Astrocyte of the cerebellum (primary cell): ENCODE results near the gene LRCH1.

Source experiments
- DNase-seq: peaks from one replicate; pipeline ENCODE4 v3.0.0-alpha.2; 2011; ENCODE audit warnings: low read depth
- H3K4me3 ChIP-seq: 2 replicates; pipeline ENCODE4 v1.5.1; 2011; ENCODE audit warnings: mild to moderate bottlenecking, low read depth, low read length, moderate library complexity
- in situ Hi-C: cut with HindIII; loops from 2 replicates; pipeline ENCODE4 v1.10.0; 2017; ENCODE audit warnings: low sequenced_read_pairs
- TF ChIP-seq, protein P1 (sequence below): IDR thresholded peaks from 2 replicates; pipeline ENCODE4 v1.5.1; 2012; ENCODE audit warnings: low read length, low read depth, moderate library complexity, mild to moderate bottlenecking; ENCODE audit errors: missing control alignments

The LRCH1 gene

DNA sequence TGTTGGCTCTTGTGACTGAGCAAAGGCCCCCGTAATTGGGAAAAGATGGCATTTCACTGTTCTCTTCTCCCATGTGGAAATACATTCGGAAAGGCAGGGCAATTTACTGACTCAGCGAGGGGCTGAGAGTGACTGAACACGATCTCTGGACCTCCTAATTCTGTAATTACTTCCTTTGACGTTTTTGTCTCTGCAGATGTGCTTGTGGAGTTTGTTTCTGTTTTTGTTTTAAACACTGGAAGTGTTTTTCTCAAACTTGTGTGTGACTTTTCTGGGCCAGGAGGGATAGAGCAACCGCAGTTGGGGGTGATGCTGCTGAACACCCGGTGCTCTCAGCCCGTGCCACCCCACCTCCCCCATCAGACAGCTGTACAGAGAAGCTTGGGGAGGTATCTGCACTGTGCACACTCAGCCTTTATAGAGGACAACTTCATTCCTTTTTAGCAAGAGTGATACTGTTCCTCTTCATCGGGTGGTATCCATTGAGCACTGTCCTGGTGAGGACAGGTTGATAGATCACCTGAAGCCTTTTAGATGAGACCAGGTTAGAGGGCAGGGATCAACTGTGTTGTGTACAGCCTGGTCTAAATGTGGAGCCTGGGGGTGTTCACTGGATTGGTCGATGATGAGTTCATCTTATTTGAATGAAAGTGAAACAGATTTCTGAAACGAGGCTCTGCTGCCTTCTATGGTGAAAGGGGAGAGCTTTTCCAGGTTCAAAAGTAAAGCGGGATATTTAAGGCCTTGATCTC is 126.6 kb downstream of the LRCH1 start:
- in situ Hi-C loops, result no loop called here
- H3K4me3 ChIP-seq, result no peak overlapping the region
- TF ChIP-seq, protein P1, sequence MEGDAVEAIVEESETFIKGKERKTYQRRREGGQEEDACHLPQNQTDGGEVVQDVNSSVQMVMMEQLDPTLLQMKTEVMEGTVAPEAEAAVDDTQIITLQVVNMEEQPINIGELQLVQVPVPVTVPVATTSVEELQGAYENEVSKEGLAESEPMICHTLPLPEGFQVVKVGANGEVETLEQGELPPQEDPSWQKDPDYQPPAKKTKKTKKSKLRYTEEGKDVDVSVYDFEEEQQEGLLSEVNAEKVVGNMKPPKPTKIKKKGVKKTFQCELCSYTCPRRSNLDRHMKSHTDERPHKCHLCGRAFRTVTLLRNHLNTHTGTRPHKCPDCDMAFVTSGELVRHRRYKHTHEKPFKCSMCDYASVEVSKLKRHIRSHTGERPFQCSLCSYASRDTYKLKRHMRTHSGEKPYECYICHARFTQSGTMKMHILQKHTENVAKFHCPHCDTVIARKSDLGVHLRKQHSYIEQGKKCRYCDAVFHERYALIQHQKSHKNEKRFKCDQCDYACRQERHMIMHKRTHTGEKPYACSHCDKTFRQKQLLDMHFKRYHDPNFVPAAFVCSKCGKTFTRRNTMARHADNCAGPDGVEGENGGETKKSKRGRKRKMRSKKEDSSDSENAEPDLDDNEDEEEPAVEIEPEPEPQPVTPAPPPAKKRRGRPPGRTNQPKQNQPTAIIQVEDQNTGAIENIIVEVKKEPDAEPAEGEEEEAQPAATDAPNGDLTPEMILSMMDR, result no peak
- no peak for DNase-seq

DNA sequence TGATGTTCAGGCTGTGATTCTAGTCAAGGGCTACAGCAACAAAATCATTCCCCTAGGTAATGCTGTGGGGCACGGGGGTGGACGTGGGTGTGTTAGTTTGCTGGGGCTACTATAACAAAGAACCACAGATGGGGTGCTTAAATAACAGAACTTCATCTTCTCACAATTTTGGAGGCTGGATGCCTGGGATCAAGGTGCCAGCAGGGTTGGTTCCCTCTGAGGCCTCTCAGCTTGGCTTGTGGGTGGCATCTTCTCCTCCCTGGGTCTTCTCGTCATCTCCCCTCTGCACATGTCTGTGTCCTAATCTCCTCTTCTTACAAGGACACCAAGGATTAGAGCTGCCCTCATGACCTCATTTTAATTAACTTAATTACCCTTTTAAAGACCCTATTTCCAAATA is 129.0 kb downstream of the LRCH1 start:
- in situ Hi-C loops, result no loop called here
- no peak overlapping the region for H3K4me3 ChIP-seq
- TF ChIP-seq, protein P1, result no peak
- no peak for DNase-seq

DNA sequence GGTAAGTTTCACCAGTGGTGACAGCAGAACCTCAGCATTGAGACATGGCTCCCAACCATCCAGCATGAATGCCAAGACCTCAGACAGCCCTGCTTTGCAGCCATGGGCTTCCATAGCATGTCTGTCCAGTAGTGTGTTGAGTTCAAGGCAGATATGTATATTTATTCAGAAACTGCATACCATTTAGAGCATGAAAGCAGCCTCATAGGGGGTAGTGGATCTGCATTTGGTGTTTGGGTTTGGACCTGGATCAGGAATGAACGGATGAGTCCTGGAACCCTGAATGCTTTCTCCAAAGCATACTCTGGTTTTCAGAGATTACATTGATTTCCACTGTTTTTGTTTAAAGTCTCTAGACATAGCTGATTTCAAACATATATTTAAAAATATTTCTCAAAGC is 129.7 kb downstream of the LRCH1 start:
- TF ChIP-seq, protein P1, result no peak
- no peak for DNase-seq
- H3K4me3 ChIP-seq, result no peak overlapping the region
- in situ Hi-C loops, result no loop called here

DNA sequence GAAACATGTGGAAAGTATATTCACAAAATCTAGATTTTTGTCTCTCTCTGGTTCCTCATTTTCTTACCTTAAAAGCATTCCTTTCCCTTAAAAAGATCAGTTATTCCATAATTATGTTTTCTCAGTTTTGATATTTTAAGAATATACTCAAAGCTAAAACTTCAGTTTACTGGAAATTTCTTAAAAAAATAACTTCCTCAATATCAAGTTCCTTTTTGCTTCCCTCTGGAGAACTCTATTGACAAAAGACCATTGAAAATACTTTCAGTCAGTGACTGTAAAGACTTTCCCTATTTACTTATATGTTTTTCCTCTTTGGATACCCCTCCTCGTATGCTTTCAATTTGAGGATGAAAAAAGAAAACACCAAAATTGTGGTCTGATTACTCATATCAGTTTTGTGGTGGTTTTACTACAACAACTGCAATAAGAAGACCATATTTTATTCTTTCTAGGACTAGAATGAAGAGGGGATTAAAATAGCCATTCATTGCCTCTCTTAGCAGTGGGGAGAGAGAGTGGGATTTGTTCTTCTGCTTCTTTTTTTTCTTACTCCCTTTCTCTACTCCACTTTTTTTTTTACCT is 130.8 kb downstream of the LRCH1 start:
- DNase-seq, result peak; percentile 33
- TF ChIP-seq, protein P1, result no peak
- in situ Hi-C loops, result no loop called here
- no peak overlapping the region for H3K4me3 ChIP-seq

DNA sequence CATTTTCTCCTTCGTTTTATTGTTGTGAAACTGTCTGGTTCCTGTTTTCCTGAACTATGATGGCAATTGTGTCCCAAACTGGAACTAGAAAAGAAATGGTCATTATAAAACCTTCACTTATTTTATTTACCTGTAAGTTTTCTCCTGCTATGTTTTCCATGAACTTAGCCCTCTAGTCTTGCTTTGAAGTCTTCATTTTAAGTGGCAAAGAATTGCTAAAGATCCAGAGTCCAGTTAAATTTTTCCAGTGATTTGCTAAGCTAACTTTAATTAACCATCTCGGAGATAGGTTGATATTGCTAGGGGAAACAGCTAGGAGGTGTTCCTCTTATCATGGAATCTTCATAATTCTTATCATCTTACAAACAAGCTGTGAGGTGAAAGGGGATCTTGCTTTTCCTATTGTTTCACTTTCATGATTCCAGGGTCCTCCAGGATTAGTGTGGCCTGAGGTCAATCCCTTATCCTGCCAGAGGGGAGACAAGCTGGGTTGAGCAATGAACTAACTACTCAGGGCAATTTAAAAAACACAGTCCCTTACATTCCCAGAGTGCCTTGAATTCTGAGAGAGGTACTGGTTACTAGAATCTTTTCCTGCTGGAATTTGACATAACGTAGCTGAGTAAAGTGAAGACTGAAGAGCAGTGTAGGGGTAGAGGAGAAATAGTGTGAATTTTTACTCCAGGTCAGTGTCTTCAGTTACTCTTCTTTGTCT is 131.5 kb downstream of the LRCH1 start:
- TF ChIP-seq, protein P1, result no peak
- in situ Hi-C loops, result no loop called here
- no peak for DNase-seq
- no peak overlapping the region for H3K4me3 ChIP-seq

DNA sequence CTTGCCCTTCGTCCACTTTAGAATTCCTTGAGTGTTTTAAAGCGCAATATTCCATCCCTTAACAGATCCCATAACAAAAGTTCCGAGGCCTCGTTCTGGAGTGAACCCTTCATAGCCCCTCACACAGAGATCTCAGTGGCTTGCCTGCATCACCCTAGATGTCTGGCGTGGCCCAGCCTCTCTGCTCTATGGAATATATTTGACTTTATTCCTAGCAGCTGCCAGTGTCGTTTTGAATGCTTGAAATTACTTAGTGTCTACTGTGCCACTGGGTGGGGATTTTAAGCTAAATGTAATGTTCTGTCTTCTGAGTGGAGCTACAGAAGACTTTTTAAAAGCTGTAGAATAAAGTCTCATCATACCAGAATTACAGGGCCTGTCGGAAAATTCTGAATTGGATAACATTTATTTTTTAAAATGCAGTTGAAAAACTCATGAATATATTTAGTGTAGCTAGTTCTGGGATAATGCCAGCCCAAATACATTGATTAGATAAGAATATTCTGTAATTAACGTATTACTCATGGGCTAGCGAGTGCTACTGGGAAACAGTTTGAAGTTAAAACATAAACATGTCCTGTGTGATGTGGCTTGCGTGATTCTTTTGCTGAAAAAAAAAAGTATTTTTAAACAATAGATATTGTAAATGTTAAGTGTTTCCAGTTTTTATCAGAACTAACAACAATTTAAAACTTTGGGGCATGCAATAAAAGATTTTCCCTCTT is 132.2 kb downstream of the LRCH1 start:
- H3K4me3 ChIP-seq, result no peak overlapping the region
- DNase-seq, result no peak
- TF ChIP-seq, protein P1, result no peak
- in situ Hi-C loops, result no loop called here
